Upper lobe of left lung (tissue), 6 donors: ENCODE results near the gene NSUN2. TPM values are rescaled to one million over a fixed set of nuclear protein-coding genes. Genes with fewer than 3 reads are reported as not detected.

Source experiments
- ATAC-seq, 2 donors: fragments of 200-7000 bp; cut with Tn5 transposase; one replicate each; pipeline ENCODE4 v1.9.1; 2022; ENCODE audit warnings: mild to moderate bottlenecking in 2 of 2, moderate library complexity in 2 of 2; ENCODE audit not compliant: low FRiP score in 2 of 2
- DNase-seq, 2 donors: peaks; one replicate each; pipeline ENCODE4 v3.0.0-alpha.2; 2019 to 2020
- H3K27ac ChIP-seq, 4 donors: fragments of 200-600 bp; sonication (generic); one replicate each; pipeline ENCODE4 v1.5.1; 2016 to 2019
- H3K27me3 ChIP-seq, 4 donors: fragments of 200-600 bp; sonication (generic); one replicate each; pipeline ENCODE4 v1.5.1; 2017 to 2019
- H3K36me3 ChIP-seq, 4 donors: fragments of 200-600 bp; sonication (generic); one replicate each; pipeline ENCODE4 v1.5.1; 2016 to 2019
- H3K4me1 ChIP-seq, 4 donors: fragments of 200-600 bp; sonication (generic); one replicate each; pipeline ENCODE4 v1.5.1; 2018 to 2019
- H3K4me3 ChIP-seq, 4 donors: fragments of 200-600 bp; sonication (generic); one replicate each; pipeline ENCODE4 v1.5.1; 2017 to 2019; ENCODE audit warnings: mild to moderate bottlenecking in 2 of 4, moderate library complexity in 1 of 4
- H3K9me3 ChIP-seq, 4 donors: fragments of 200-600 bp; sonication (generic); one replicate each; pipeline ENCODE4 v1.5.1; 2018 to 2019
- EP300 ChIP-seq, 4 donors: sonication (generic); formaldehyde crosslinking; IDR thresholded peaks; one replicate each; pipeline ENCODE4 v1.5.1; 2017; ENCODE audit warnings: antibody characterized with exemption in 4 of 4, control low read depth in 2 of 4
- POLR2A ChIP-seq, 4 donors: fragments of 450-650 bp; IDR thresholded peaks; one replicate each; pipeline ENCODE4 v1.5.1; 2016 to 2017; ENCODE audit warnings: antibody characterized with exemption in 4 of 4, mild to moderate bottlenecking in 2 of 4
- POLR2AphosphoS5 ChIP-seq, 2 donors: sonication (generic); formaldehyde crosslinking; IDR thresholded peaks; one replicate each; pipeline ENCODE4 v1.5.1; 2017; ENCODE audit warnings: antibody characterized with exemption in 2 of 2
- WGBS, 2 donors: methylation state at CpG; one replicate each; pipeline ENCODE4 v1.1.5; 2017 to 2018; 5-methylcytosine and 5-hydroxymethylcytosine counted together
- total RNA-seq, 6 donors: library from RNA; depleted of rRNA in 4 of 6; stranded (reverse); fragments of >200 nt in 4 of 6; gene quantifications; one replicate each; pipeline versions ENCODE4 v1.1.0 to v1.2.1, GENCODE V29; 2016 to 2021
- TF ChIP-seq, protein P1 (sequence below), 6 experiments: fragments of 450-650 bp in 4 of 6; fragments of 200-600 bp in 2 of 6; sonication (generic) in 2 of 6; IDR thresholded peaks; one replicate each; pipeline ENCODE4 v1.5.1; 2016 to 2019; ENCODE audit warnings: antibody characterized with exemption in 6 of 6
- donor health status: DM: no; HTN: no; CAD: no; lungs with moderate emphysema.
- donor health status: DM: no; HTN: yes; CAD: no; lungs with severe emphysema.

The NSUN2 gene
- total RNA-seq, 6 donors from 2014 or later = 41.9 to 92.2 (median 52.2) TPM

DNA sequence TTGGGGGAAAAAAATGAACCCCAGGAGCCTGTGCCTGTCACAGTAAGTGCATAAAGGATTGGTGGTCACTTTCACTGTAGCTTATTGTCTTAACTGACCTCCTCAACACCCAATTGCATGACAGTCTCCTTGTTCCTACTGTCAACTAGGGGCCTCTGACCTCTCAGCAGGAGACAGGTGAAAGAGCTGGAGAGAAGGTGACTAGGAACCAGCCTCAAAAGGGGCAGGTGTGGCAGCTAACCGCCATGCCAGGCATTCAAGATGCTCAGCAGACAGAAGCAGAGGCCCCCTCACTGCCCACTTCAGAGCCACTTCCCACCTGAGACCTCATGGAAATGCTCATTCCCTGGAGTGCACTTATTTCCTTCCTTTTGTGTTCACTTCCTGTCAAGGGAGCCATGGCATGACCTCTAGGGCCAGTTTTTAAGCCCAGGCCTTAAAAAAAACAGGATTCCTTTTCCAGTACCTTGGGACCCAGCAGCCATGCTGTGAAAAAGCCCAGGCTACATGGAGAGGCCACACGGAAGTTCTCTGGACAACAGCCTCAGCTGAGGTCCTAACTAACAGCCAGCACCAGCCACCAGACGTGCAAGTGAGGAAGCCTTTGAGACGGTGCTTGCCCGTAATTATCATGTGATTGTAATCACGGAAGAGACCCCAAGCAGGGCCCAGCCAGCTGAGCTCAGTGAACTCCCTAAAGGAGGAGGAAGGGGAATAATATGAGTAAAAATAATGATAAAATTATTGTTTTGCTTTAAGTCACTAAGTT is 74.9 kb downstream of the NSUN2 start:
- no peaks in the 10 kb centered on the region for H3K9me3 ChIP-seq
- no peak for ATAC-seq
- H3K36me3 ChIP-seq = no peaks in the 10 kb centered on the region
- DNase-seq = no peak
- H3K27me3 ChIP-seq = no peaks in the 10 kb centered on the region
- no peak for TF ChIP-seq POLR2AphosphoS5 (IDR thresholded peaks at IDR 0.05)
- TF ChIP-seq, protein P1, sequence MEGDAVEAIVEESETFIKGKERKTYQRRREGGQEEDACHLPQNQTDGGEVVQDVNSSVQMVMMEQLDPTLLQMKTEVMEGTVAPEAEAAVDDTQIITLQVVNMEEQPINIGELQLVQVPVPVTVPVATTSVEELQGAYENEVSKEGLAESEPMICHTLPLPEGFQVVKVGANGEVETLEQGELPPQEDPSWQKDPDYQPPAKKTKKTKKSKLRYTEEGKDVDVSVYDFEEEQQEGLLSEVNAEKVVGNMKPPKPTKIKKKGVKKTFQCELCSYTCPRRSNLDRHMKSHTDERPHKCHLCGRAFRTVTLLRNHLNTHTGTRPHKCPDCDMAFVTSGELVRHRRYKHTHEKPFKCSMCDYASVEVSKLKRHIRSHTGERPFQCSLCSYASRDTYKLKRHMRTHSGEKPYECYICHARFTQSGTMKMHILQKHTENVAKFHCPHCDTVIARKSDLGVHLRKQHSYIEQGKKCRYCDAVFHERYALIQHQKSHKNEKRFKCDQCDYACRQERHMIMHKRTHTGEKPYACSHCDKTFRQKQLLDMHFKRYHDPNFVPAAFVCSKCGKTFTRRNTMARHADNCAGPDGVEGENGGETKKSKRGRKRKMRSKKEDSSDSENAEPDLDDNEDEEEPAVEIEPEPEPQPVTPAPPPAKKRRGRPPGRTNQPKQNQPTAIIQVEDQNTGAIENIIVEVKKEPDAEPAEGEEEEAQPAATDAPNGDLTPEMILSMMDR (IDR thresholded peaks at IDR 0.05) = no peak
- no peak for TF ChIP-seq EP300 (IDR thresholded peaks at IDR 0.05)
- no peak for TF ChIP-seq POLR2A (IDR thresholded peaks at IDR 0.05)
- no peak overlapping the region for H3K27ac ChIP-seq
- no peaks in the 10 kb centered on the region for H3K4me1 ChIP-seq
- WGBS, 2 donors = 85 to 95% methylated on average over 5 to 6 of the region's 6 CpGs
- H3K4me3 ChIP-seq = no peak overlapping the region

DNA sequence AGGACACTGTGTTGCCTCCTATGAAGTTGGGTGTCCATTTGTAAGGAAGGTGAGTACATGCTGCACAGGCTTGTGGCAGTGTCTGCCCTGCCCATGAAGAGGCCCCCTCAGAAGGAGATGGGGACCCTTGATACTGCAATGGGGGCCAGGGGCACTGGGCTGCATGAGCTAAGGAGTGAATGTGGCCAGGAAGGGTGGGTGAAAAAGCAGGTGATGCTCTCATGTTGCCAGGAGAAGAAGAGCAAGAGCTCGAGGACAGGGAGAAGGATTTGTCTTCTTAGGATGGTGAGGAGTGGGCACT is 76.1 kb downstream of the NSUN2 start:
- no peak overlapping the region for H3K4me3 ChIP-seq
- ATAC-seq = no peak
- H3K4me1 ChIP-seq = no peaks in the 10 kb centered on the region
- H3K27ac ChIP-seq = no peak overlapping the region
- H3K36me3 ChIP-seq = no peaks in the 10 kb centered on the region
- TF ChIP-seq, protein P1 (IDR thresholded peaks at IDR 0.05) = no peak
- no peak for TF ChIP-seq EP300 (IDR thresholded peaks at IDR 0.05)
- TF ChIP-seq POLR2A (IDR thresholded peaks at IDR 0.05) = no peak
- no peak for TF ChIP-seq POLR2AphosphoS5 (IDR thresholded peaks at IDR 0.05)
- no peaks in the 10 kb centered on the region for H3K9me3 ChIP-seq
- 67 to 68% methylated on average over 1 of the region's 1 CpG for WGBS, 2 donors
- DNase-seq = no peak
- H3K27me3 ChIP-seq = no peaks in the 10 kb centered on the region

DNA sequence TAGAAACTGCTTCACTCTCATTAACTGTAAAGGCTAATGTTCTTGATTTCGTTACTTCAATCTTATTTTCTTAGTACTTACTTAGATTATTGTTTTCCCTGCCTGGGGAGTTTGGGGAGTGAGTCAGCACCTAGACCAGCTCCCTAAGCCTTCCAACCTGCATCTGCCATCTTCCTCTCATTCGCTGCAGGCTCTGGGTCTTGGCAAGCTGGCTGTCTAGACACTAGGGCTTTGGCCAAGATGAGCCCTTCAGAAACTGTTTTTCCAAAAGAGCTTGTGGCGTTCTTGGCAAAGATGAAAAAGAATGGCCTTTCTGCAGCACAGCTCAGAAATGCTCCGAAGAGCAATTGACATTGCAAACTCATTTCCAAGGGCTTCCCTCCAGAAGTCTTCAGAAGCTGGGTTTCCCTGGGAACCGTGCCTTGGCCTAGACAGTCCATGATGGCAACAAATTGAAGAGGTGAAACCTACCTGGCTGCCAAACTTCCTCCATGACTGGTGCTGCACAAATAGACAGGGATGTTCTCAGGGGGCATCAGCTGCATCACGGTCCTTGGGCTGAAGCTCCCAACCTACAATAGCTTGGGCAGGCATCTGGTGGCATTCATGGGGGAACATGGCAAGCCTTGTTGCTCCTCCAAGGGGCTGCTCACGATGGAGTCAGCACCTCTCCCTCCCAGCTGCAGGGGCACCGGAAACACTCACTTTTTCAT is 76.6 kb downstream of the NSUN2 start:
- DNase-seq = no peak
- no peaks in the 10 kb centered on the region for H3K4me1 ChIP-seq
- 80 to 82% methylated on average over 6 to 8 of the region's 8 CpGs for WGBS, 2 donors
- no peak overlapping the region for H3K27ac ChIP-seq
- H3K36me3 ChIP-seq = no peaks in the 10 kb centered on the region
- H3K27me3 ChIP-seq = no peaks in the 10 kb centered on the region
- no peak for ATAC-seq
- no peak overlapping the region for H3K4me3 ChIP-seq
- no peak for TF ChIP-seq POLR2AphosphoS5 (IDR thresholded peaks at IDR 0.05)
- no peak for TF ChIP-seq POLR2A (IDR thresholded peaks at IDR 0.05)
- no peak for TF ChIP-seq EP300 (IDR thresholded peaks at IDR 0.05)
- TF ChIP-seq, protein P1 (IDR thresholded peaks at IDR 0.05) = no peak
- no peaks in the 10 kb centered on the region for H3K9me3 ChIP-seq

DNA sequence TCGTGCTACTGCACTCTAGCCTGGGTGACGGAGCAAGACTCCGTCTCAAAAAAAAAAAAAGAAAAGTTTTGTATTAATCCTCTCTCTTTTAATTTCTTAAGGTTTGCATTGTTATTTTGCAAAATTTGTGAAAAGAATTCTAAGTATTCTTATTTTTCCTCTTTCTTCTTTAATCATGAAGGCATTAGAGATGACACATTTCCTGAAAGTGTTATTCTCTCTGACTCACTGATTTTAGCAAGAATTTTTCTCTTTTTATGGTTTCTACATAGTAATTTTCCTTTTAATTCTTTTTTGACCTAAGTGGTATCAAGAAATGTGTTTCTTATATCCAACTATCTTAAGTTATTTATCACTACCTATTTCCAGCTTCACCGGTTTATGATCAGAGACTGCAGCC is 78.0 kb downstream of the NSUN2 start:
- TF ChIP-seq, protein P1 (IDR thresholded peaks at IDR 0.05) = no peak
- TF ChIP-seq POLR2AphosphoS5 (IDR thresholded peaks at IDR 0.05) = no peak
- no peak for TF ChIP-seq POLR2A (IDR thresholded peaks at IDR 0.05)
- TF ChIP-seq EP300 (IDR thresholded peaks at IDR 0.05) = no peak
- Histone ChIP-seq H3K4me1 (no peaks in the 10 kb centered on the region), H3K9me3 (no peaks in the 10 kb centered on the region), H3K36me3 (no peaks in the 10 kb centered on the region), H3K4me3 (no peak overlapping the region), H3K27ac (no peak overlapping the region), H3K27me3 (no peaks in the 10 kb centered on the region)
- WGBS, 2 donors = 93 to 96% methylated on average over 4 of the region's 4 CpGs
- ATAC-seq (no peak), DNase-seq (no peak)
